HL-60 (cell line): Measurements from ENCODE around the gene CINP.

Experiments used
- DNase-seq, 2 experiments: peaks; one replicate each; pipeline ENCODE4 v3.0.0-alpha.2; 2010 to 2020; ENCODE audit warnings: low read depth in 1 of 2, low spot score in 1 of 2
- H3K27ac ChIP-seq: fragments of 250-450 bp; sonication (Bioruptor Pico); replicated peaks from 2 replicates; pipeline ENCODE4 v1.5.1; 2020; ENCODE audit warnings: mild to moderate bottlenecking, moderate library complexity
- H3K27me3 ChIP-seq: fragments of 250-450 bp; sonication (Bioruptor Pico); 2 replicates; pipeline ENCODE4 v1.5.1; 2021; ENCODE audit warnings: mild to moderate bottlenecking, moderate library complexity; ENCODE audit not compliant: insufficient read depth, poor library complexity, severe bottlenecking
- H3K4me3 ChIP-seq: replicated peaks from 2 replicates; pipeline ENCODE4 v1.5.1; 2011; ENCODE audit warnings: mild to moderate bottlenecking, control low read depth, low read length; ENCODE audit not compliant: insufficient read depth
- CTCF ChIP-seq: IDR thresholded peaks from one replicate; pipeline ENCODE4 v1.5.1; 2011; ENCODE audit warnings: low read length, control low read depth, inconsistent platforms; ENCODE audit not compliant: insufficient read depth
- GABPA ChIP-seq: IDR thresholded peaks from 2 replicates; pipeline ENCODE4 v1.6.1; 2012; ENCODE audit warnings: low read depth
- POLR2AphosphoS5 ChIP-seq: IDR thresholded peaks from 2 replicates; pipeline ENCODE4 v1.6.1; 2012; ENCODE audit warnings: low read depth
- SPI1 ChIP-seq: IDR thresholded peaks from 2 replicates; pipeline ENCODE4 v1.6.1; 2012; ENCODE audit warnings: low read depth, mild to moderate bottlenecking, borderline replicate concordance
- long read RNA-seq: library from polyadenylated mRNA; unstranded; transcript quantifications from one replicate; pipeline ENCODE4 v2.0.0, GENCODE V29; 2020
- TF ChIP-seq, protein P1 (sequence below): IDR thresholded peaks from 2 replicates; pipeline ENCODE4 v1.6.1; 2012; ENCODE audit warnings: low read depth; ENCODE audit not compliant: insufficient replicate concordance

CINP gene
- long read RNA-seq, full-length matches to known transcripts: 72 of 80 reads
- long read RNA-seq, partial matches to known transcripts: 2 of 80 reads
- long read RNA-seq, other reads (novel, unspliced or antisense): 6 of 80 reads

- H3K27me3 ChIP-seq: no peaks in the 10 kb centered on the region
- peak within 1 kb of the TSS; percentile 80 for H3K27ac ChIP-seq
- no peak for TF ChIP-seq CTCF
- TF ChIP-seq SPI1: no peak
- peak; percentile 69; the same call in 1 of the 2 replicates for TF ChIP-seq POLR2AphosphoS5
- TF ChIP-seq, protein P1, sequence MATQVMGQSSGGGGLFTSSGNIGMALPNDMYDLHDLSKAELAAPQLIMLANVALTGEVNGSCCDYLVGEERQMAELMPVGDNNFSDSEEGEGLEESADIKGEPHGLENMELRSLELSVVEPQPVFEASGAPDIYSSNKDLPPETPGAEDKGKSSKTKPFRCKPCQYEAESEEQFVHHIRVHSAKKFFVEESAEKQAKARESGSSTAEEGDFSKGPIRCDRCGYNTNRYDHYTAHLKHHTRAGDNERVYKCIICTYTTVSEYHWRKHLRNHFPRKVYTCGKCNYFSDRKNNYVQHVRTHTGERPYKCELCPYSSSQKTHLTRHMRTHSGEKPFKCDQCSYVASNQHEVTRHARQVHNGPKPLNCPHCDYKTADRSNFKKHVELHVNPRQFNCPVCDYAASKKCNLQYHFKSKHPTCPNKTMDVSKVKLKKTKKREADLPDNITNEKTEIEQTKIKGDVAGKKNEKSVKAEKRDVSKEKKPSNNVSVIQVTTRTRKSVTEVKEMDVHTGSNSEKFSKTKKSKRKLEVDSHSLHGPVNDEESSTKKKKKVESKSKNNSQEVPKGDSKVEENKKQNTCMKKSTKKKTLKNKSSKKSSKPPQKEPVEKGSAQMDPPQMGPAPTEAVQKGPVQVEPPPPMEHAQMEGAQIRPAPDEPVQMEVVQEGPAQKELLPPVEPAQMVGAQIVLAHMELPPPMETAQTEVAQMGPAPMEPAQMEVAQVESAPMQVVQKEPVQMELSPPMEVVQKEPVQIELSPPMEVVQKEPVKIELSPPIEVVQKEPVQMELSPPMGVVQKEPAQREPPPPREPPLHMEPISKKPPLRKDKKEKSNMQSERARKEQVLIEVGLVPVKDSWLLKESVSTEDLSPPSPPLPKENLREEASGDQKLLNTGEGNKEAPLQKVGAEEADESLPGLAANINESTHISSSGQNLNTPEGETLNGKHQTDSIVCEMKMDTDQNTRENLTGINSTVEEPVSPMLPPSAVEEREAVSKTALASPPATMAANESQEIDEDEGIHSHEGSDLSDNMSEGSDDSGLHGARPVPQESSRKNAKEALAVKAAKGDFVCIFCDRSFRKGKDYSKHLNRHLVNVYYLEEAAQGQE: peak; percentile 41
- peak; percentile 85 for TF ChIP-seq GABPA
- peak; percentile 88 to 96 for DNase-seq
- peak within 1 kb of the TSS; percentile 84 for H3K4me3 ChIP-seq
Observed at GRCh38 chr14:102362545-102363181, at the start of gene CINP, which contains the start of gene TECPR2. TSS of gene CINP (minus strand) at chr14:102362890. CDS start at chr14:102362851, 39 bp downstream. TSS of gene TECPR2 (plus strand) at chr14:102362941. CDS start at chr14:102376722, 13,781 bp downstream.

DNA sequence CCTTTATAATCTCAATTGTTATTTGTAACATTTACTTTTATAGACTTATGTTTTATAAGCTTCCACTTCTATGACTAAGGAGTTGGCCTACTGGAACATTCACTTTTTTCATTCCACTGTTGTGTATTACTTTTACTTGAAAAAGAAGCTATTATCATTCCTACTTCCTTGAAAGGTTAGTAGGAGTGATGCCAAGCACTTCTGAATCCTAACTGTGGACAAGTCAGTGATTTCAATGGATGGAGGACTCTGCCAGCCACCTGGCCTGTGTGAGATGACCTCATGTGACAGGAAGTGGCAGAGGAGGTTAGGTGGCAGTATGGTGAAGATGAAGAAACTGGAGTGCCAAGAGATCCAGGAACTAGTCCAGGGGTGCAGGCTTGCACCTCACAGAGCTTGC, 46.0 kb upstream of the CINP start:
- H3K27me3 ChIP-seq: no peaks in the 10 kb centered on the region
- peak in 1 of 2 experiments; percentile 16 for DNase-seq
- no peak overlapping the region for H3K4me3 ChIP-seq
- TF ChIP-seq GABPA: no peak
- TF ChIP-seq POLR2AphosphoS5: no peak
- TF ChIP-seq CTCF: no peak
- no peak for TF ChIP-seq SPI1
- TF ChIP-seq, protein P1: no peak
- H3K27ac ChIP-seq: no peak overlapping the region

- no peak for DNase-seq
- TF ChIP-seq, protein P1: no peak
- TF ChIP-seq CTCF (no peak), SPI1 (no peak), POLR2AphosphoS5 (no peak)
- no peak overlapping the region for H3K4me3 ChIP-seq
- H3K27ac ChIP-seq: no peak overlapping the region
- no peaks in the 10 kb centered on the region for H3K27me3 ChIP-seq
Observed at GRCh38 chr14:102407258-102407657, 44.6 kb upstream of the CINP start.
